Measurements from ENCODE around the gene ARHGEF25. TPM values are rescaled to one million over a fixed set of nuclear protein-coding genes. Genes with fewer than 3 reads are reported as not detected.
"Not testable (repeated sequence)": the region's sequence is repeated elsewhere in the genome, so short reads cannot be mapped to it uniquely, and the experiment has no call there.

The ARHGEF25 gene
- total RNA-seq, 2 donors from 2014 or later: 12.7 to 20.1 TPM

GRCh38 chr12:57568838-57569237 lies 42.4 kb upstream of the ARHGEF25 start:
- no peaks in the 10 kb centered on the region for H3K4me1 Mint-ChIP-seq
- no peak for DNase-seq
- H3K27me3 Mint-ChIP-seq (ENCODE audit: insufficient read depth): no peaks in the 10 kb centered on the region
- peaks cover 23% of the 10 kb centered on the region for H3K36me3 Mint-ChIP-seq (ENCODE audit: low read depth)
- Histone ChIP-seq H3K36me3 (ENCODE audit: control insufficient read depth, insufficient read depth, low read length) (no peaks in the 10 kb centered on the region), H3K9me3 (ENCODE audit: control insufficient read depth, low read length) (no peaks in the 10 kb centered on the region), H3K4me1 (ENCODE audit: control insufficient read depth, insufficient read depth, low read length) (no peaks in the 10 kb centered on the region), H3K9ac (ENCODE audit: extremely low read depth, low read length, poor library complexity, severe bottlenecking) (no peak overlapping the region), H3K27ac (ENCODE audit: low read depth, low read length) (no peak overlapping the region), H3K4me3 (ENCODE audit: low read length) (no peak overlapping the region), H3K27me3 (ENCODE audit: control insufficient read depth, insufficient read depth, low read length, poor library complexity, severe bottlenecking) (no peaks in the 10 kb centered on the region)
- no peaks in the 10 kb centered on the region for H3K9me3 Mint-ChIP-seq
- WGBS, 2 experiments (ENCODE audit: insufficient coverage in 1 of 2, insufficient read length in 1 of 2): 91 to 92% methylated on average over 2 to 6 of the region's 6 CpGs
- no peak overlapping the region for H3K27ac Mint-ChIP-seq
- TF ChIP-seq, protein P1, sequence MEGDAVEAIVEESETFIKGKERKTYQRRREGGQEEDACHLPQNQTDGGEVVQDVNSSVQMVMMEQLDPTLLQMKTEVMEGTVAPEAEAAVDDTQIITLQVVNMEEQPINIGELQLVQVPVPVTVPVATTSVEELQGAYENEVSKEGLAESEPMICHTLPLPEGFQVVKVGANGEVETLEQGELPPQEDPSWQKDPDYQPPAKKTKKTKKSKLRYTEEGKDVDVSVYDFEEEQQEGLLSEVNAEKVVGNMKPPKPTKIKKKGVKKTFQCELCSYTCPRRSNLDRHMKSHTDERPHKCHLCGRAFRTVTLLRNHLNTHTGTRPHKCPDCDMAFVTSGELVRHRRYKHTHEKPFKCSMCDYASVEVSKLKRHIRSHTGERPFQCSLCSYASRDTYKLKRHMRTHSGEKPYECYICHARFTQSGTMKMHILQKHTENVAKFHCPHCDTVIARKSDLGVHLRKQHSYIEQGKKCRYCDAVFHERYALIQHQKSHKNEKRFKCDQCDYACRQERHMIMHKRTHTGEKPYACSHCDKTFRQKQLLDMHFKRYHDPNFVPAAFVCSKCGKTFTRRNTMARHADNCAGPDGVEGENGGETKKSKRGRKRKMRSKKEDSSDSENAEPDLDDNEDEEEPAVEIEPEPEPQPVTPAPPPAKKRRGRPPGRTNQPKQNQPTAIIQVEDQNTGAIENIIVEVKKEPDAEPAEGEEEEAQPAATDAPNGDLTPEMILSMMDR (conservative IDR thresholded peaks at IDR 0.05): no peak
- no peak overlapping the region for H3K4me3 Mint-ChIP-seq

GRCh38 chr12:57569858-57570257 lies 41.4 kb upstream of the ARHGEF25 start:
- Histone ChIP-seq H3K27ac (ENCODE audit: low read depth, low read length) (no peak overlapping the region), H3K4me3 (ENCODE audit: low read length) (no peak overlapping the region), H3K4me1 (ENCODE audit: control insufficient read depth, insufficient read depth, low read length) (no peaks in the 10 kb centered on the region), H3K9me3 (ENCODE audit: control insufficient read depth, low read length) (no peaks in the 10 kb centered on the region), H3K27me3 (ENCODE audit: control insufficient read depth, insufficient read depth, low read length, poor library complexity, severe bottlenecking) (no peaks in the 10 kb centered on the region), H3K36me3 (ENCODE audit: control insufficient read depth, insufficient read depth, low read length) (no peaks in the 10 kb centered on the region), H3K9ac (ENCODE audit: extremely low read depth, low read length, poor library complexity, severe bottlenecking) (no peak overlapping the region)
- Mint-ChIP-seq H3K4me1 (no peaks in the 10 kb centered on the region), H3K9me3 (no peaks in the 10 kb centered on the region), H3K4me3 (no peak overlapping the region), H3K27ac (no peak overlapping the region), H3K27me3 (ENCODE audit: insufficient read depth) (no peaks in the 10 kb centered on the region), H3K36me3 (ENCODE audit: low read depth) (peaks cover 24% of the 10 kb centered on the region)
- 92 to 95% methylated on average over 16 to 18 of the region's 18 CpGs for WGBS, 2 experiments (ENCODE audit: insufficient coverage in 1 of 2, insufficient read length in 1 of 2)
- TF ChIP-seq, protein P1 (conservative IDR thresholded peaks at IDR 0.05): no peak
- DNase-seq: peak; percentile 40

DNA sequence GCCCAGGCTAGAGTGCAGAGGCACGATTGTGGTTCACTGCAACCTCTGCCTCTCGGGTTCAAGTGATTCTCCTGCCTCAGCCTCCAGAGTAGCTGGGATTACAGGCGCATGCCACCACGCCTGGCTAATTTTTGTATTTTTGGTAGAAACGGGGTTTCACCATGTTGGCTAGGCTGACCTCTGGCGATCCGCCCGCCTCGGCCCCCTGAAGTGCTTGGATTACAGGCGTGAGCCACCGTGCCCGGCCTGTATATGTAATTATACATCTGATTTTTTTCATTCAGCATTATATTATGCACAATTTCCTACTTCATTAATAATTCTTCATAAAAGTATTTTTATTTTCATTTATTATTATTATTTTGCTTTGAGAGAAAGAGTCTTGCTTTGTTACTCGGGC lies 40.8 kb upstream of the ARHGEF25 start:
- 66 to 83% methylated on average over 4 to 12 of the region's 13 CpGs for WGBS, 2 experiments (ENCODE audit: insufficient coverage in 1 of 2, insufficient read length in 1 of 2)
- not testable (repeated sequence) for DNase-seq; H3K27ac ChIP-seq (ENCODE audit: low read depth, low read length); H3K4me3 ChIP-seq (ENCODE audit: low read length); H3K27me3 ChIP-seq (ENCODE audit: control insufficient read depth, insufficient read depth, low read length, poor library complexity, severe bottlenecking); H3K4me1 Mint-ChIP-seq; H3K36me3 ChIP-seq (ENCODE audit: control insufficient read depth, insufficient read depth, low read length); H3K27me3 Mint-ChIP-seq (ENCODE audit: insufficient read depth); H3K4me1 ChIP-seq (ENCODE audit: control insufficient read depth, insufficient read depth, low read length); H3K9ac ChIP-seq (ENCODE audit: extremely low read depth, low read length, poor library complexity, severe bottlenecking); H3K27ac Mint-ChIP-seq; H3K4me3 Mint-ChIP-seq; H3K9me3 ChIP-seq (ENCODE audit: control insufficient read depth, low read length); H3K9me3 Mint-ChIP-seq
- peaks cover 30% of the 10 kb centered on the region for H3K36me3 Mint-ChIP-seq (ENCODE audit: low read depth)

All from endodermal cell (in vitro differentiated cells).